Measurements from ENCODE around the gene LRSAM1.

The LRSAM1 gene

DNA sequence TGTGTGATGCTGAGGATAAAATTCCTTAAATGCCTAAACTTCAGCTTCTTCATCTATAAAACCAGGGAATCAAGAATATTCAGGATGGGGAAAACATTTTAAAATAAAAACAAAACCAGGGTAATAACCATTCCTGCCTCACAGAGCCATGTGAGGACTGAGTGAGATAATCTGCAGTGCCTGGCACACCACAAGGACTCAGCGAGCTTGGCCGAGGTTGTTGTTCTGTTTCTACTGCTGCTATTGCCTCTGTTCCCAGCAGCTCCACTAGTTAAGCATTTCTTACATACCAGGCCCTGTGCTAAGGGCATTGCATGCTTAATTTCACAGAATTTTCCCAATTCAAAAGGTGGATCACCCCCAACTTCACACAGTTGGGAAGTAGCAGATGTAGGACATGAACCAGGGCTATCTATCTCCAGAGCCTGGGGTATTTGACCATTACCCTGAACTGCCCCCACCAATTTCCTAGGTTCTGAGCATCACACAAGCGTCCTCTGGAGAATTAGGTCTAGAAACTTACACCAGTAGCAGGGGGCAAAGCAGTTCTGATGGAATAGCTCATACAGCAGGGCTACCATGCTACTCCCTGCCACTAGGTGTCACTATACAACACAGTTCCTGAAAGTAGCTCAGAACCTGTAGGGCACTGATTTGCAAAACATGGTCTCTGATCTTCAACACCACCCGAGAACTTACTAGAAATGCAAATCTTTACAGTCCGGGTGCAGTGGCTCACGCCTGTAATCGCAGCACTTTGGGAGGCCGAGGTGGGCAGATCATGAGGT, 74.3 kb downstream of the LRSAM1 start:
- in situ Hi-C loops (cut with MboI; ENCODE audit: low pct_unique_long_range_greater_than_20kb, low sequenced_read_pairs): no loop called here
- DNase-seq: peak; percentile 74

- in situ Hi-C loops (cut with MboI; ENCODE audit: low pct_unique_long_range_greater_than_20kb, low sequenced_read_pairs): no loop called here
- no peak for DNase-seq
Measured at GRCh38 chr9:127526655-127527559, 75.6 kb downstream of the LRSAM1 start.

DNA sequence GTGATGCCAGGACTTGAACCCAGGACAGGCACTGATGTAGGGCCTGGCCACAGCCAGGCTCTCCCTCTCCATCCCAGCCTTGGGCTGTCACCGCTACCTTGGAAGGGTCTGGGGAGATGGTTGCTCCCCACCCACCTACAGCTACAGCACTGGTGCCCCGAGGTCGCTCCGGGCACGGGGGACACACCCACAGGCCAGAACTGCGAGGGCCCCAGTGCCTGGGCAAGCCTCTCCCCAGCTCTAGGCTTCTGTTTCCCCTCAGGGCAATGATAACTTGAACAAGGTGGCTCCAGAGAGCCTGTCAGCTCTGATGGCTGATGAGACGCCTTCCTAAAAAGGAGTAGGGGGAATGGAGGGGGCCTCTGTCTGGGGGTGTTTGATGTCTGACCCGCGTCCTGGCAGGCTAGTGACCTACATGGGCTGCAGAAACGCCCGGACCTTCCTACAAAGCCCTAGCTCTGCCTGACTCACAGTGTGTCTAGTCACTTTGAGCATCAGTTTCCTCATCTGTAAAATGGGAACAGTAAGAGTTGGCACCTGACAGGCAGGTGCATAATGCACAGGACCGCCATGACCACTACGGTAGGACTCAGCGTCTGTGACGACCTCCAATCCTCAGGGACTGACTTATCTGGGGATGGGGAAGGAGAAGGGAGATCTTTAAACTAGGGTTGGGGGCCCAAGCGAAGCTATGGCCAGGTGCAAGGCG, 76.4 kb downstream of the LRSAM1 start:
- no peak for DNase-seq
- in situ Hi-C loops (cut with MboI; ENCODE audit: low pct_unique_long_range_greater_than_20kb, low sequenced_read_pairs): no loop called here

GRCh38 chr9:127528422-127529251, 77.3 kb downstream of the LRSAM1 start:
- no peak for DNase-seq
- in situ Hi-C loops (cut with MboI; ENCODE audit: low pct_unique_long_range_greater_than_20kb, low sequenced_read_pairs): no loop called here

GRCh38 chr9:127529671-127530070, 78.4 kb downstream of the LRSAM1 start:
- no peak for DNase-seq
- in situ Hi-C loops (cut with MboI; ENCODE audit: low pct_unique_long_range_greater_than_20kb, low sequenced_read_pairs): no loop called here

DNA sequence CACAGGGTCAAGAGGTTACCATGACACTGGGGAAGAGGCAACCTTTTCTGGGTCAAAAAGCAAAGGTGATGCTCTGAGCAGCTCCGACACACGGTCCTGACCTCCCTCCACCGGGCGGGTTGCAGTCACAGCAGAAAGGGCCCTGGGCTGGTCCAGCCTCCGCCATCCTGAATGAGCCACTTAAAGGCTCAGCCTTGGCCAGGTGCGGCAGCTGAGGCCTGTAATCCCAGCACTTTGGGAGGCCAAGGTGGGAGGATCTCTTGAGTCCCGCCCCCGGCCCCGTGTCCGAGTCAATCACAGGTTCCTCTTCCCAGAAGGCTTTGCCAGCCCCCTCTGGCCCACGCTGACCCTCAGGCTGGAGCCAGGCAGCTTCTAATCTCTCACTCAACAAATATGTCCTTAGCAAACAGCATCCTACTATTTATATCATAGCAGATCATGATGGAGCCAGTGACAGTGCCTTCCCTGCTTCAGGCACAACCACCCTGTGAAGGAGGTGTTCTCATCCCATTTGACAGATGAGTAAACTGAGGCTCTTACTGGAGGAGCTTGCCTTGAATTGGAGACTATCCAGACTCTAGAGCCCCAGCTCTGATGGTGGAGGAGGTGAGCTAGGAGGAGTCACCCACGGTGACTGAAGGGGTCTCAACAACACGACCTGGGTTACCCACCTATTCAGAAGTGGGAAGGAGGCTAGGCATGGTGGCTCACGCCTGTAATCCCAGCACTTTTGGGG, 79.1 kb downstream of the LRSAM1 start:
- in situ Hi-C loops (cut with MboI; ENCODE audit: low pct_unique_long_range_greater_than_20kb, low sequenced_read_pairs): no loop called here
- DNase-seq: no peak

- no peak for DNase-seq
- in situ Hi-C loops (cut with MboI; ENCODE audit: low pct_unique_long_range_greater_than_20kb, low sequenced_read_pairs): no loop called here
Measured at GRCh38 chr9:127531676-127532075, 80.4 kb downstream of the LRSAM1 start.

- DNase-seq: no peak
- in situ Hi-C loops (cut with MboI; ENCODE audit: low pct_unique_long_range_greater_than_20kb, low sequenced_read_pairs): no loop called here
Measured at GRCh38 chr9:127534250-127534906, 83.1 kb downstream of the LRSAM1 start.

DNA sequence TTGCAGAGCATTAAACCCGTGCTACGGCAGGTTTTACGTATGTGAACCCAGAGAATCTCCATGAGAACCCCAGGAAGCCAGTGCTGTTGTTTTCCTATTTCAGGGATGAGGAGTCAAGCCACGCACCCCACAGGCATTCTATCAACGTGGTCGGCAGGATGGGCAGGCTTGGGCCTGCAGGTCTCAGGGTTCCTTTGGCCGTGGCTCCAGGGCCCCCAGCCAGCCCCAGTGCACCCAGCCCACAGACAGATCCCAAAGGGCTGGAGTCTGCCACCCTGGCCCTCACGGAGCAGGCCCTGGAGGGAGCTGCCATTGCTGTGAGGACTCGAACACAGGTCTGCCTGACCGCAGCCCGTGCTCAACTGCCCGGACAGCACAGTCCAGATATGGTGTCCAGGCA, 83.6 kb downstream of the LRSAM1 start:
- DNase-seq: no peak
- in situ Hi-C loops (cut with MboI; ENCODE audit: low pct_unique_long_range_greater_than_20kb, low sequenced_read_pairs): no loop called here

DNA sequence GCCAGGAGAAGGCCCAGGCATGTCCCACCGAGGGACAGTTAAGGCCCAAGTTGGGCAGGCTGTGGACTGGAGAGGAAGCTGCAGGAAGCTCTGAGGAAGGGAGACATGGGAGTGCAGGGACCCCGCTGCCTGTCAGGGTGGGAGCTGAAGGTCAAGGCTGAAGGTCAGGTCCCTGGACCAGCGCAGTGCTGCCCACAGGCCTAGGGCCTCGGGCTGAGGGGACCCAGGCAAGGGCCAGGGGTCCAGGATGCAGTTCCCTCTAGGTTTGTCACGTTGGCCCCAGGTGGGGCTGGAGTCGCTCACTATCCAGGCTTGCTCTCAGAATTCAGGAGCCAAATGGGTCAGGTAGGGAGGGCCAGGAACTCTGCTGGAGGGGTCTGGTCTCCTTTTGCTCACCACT, 84.1 kb downstream of the LRSAM1 start:
- in situ Hi-C loops (cut with MboI; ENCODE audit: low pct_unique_long_range_greater_than_20kb, low sequenced_read_pairs): no loop called here
- no peak for DNase-seq

- no peak for DNase-seq
Measured at GRCh38 chr9:127535834-127536233, 84.5 kb downstream of the LRSAM1 start.

DNA sequence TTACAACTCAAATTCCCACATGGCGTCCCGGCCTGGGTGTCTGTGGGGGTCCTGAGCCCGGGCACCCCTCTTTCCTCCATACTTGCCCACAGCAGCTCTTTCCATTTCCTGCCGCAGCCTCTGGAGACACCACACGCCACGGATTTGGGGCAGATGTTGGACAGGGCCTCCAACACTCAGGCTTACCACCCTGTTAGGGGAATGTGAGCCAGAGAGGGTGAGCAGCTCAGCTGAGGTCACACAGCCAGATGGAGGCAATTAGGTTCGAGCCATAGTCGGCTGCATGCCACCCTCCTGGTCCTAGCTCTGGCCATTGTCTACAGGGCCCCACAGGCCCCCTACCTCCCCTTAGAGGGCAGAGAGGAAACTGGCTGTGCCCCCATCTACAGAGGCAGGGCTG, 85.2 kb downstream of the LRSAM1 start:
- DNase-seq: no peak
- in situ Hi-C loops (cut with MboI; ENCODE audit: low pct_unique_long_range_greater_than_20kb, low sequenced_read_pairs): no loop called here

More at GRCh38 chr9:127535834-127536233, 84.5 kb downstream of the LRSAM1 start:
- in situ Hi-C loops (cut with MboI; ENCODE audit: low pct_unique_long_range_greater_than_20kb, low sequenced_read_pairs): no loop called here

GRCh38 chr9:127537014-127537413, 85.7 kb downstream of the LRSAM1 start:
- no peak for DNase-seq
- in situ Hi-C loops (cut with MboI; ENCODE audit: low pct_unique_long_range_greater_than_20kb, low sequenced_read_pairs): no loop called here

DNA sequence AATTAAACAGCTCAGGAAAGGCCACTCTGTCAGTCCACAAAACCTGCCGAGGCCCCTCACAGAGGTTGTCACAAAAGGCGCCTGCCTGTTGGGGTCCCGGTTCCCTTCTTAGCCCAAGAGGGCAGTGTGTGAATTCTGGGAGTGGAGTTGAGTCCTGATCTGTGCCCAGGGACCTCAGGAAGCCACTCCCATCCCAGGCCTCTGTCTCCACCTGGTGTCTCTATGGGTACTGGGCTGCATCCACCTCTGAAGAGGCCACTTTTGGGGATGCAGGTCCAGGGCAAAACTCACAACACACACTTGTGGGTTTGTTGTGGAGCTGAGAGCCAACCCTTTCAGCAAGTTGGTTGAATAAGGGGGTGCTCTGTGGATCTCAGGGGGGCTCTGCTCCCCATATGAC, 86.5 kb downstream of the LRSAM1 start:
- DNase-seq: no peak
- in situ Hi-C loops (cut with MboI; ENCODE audit: low pct_unique_long_range_greater_than_20kb, low sequenced_read_pairs): no loop called here

GRCh38 chr9:127538849-127539258, 87.5 kb downstream of the LRSAM1 start:
- DNase-seq: no peak
- in situ Hi-C loops (cut with MboI; ENCODE audit: low pct_unique_long_range_greater_than_20kb, low sequenced_read_pairs): no loop called here

GRCh38 chr9:127539259-127539981, 88.1 kb downstream of the LRSAM1 start:
- in situ Hi-C loops (cut with MboI; ENCODE audit: low pct_unique_long_range_greater_than_20kb, low sequenced_read_pairs): no loop called here

DNA sequence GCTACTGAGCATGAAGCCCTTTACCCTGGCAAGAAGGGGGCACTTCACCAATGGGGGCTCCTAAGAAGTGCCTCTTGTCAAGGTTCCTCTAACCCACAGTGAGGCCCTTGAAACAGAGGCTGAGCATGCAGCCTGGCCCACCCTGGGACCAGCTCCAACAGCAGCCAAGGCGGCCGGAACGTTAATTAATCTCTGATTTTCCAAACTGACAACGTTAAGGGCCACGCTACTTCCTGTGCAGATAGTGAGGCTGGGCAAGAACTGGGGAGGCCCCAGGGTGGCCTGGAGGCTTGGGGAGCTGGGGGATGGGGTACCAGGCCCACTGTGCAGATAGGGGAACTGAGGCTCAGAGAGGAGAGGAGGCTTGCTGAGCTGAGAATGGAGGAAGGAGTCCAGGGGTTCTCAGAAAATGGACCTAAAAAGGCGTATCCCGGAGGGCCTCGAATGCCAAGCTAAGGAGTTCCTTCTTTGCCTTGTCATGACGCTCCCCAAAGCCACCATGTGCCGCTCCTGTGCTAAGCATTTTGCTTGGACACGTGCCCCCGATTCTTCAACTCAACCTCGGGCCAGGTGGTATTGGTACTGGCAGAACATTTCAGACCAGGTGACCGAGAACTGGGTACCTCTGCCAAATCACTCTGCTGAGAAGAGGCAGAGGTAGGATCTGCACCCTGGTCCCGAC, 88.8 kb downstream of the LRSAM1 start:
- in situ Hi-C loops (cut with MboI; ENCODE audit: low pct_unique_long_range_greater_than_20kb, low sequenced_read_pairs): no loop called here
- no peak for DNase-seq

More at GRCh38 chr9:127539259-127539981, 88.1 kb downstream of the LRSAM1 start:
- no peak for DNase-seq

All from KBM-7 (cell line).